Measurements from ENCODE around the gene RIPK3.

The RIPK3 gene

DNA sequence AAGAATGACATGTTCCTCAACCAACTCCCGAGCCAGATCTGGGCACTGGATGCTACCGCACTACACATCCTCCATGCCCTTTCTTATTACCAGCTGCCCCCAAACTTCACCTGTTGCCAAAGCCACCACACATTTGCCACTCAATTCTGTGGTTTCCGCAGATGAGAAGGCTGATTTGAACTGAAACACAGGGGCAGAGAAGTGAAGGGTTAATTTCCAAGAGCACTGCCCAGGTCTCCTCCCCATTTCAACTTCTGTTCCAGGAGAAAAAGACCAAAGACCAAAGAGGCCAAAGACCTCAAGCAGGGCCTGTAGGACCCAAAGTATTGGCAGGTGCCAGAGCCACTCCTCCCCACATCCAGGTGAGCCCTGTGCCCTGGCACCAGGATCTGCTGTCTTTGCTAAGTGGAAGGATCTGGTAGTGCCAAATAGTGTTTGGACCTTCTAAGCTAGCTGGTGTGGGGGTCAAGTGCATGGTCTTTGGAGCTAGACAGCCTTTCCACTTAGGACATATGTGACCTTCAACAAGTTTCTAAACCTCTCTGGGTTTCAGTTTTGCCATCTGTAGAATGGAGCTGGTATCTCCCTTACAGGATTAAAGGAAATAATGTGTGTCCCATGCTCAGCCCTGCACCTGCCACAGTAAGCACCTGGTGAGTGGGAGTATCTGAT is 48.2 kb downstream of the RIPK3 start:
- H3K9me3 Mint-ChIP-seq = no peaks in the 10 kb centered on the region
- peaks cover 20% of the 10 kb centered on the region for H3K36me3 Mint-ChIP-seq
- H3K4me3 Mint-ChIP-seq = no peak overlapping the region
- no peak overlapping the region for H3K27ac Mint-ChIP-seq
- no peaks in the 10 kb centered on the region for H3K27me3 Mint-ChIP-seq
- peaks cover 21% of the 10 kb centered on the region for H3K4me1 Mint-ChIP-seq

GRCh38 chr14:24290746-24291145 is 49.0 kb downstream of the RIPK3 start:
- Mint-ChIP-seq H3K27ac (peak overlapping the region; percentile 38), H3K27me3 (no peaks in the 10 kb centered on the region), H3K4me3 (no peak overlapping the region), H3K4me1 (peaks cover 13% of the 10 kb centered on the region), H3K36me3 (peaks cover 16% of the 10 kb centered on the region), H3K9me3 (no peaks in the 10 kb centered on the region)

- no peak overlapping the region for H3K27ac Mint-ChIP-seq
- H3K4me1 Mint-ChIP-seq = peaks cover 13% of the 10 kb centered on the region
- no peaks in the 10 kb centered on the region for H3K27me3 Mint-ChIP-seq
- H3K9me3 Mint-ChIP-seq = no peaks in the 10 kb centered on the region
- no peak overlapping the region for H3K4me3 Mint-ChIP-seq
- peaks cover 16% of the 10 kb centered on the region for H3K36me3 Mint-ChIP-seq
These were observed 50.0 kb downstream of the RIPK3 start for GRCh38 chr14:24289649-24290280.

GRCh38 chr14:24286996-24287395 is 52.8 kb downstream of the RIPK3 start:
- peaks cover 13% of the 10 kb centered on the region for H3K4me1 Mint-ChIP-seq
- H3K36me3 Mint-ChIP-seq = peaks cover 13% of the 10 kb centered on the region
- H3K27ac Mint-ChIP-seq = no peak overlapping the region
- H3K4me3 Mint-ChIP-seq = no peak overlapping the region
- H3K9me3 Mint-ChIP-seq = no peaks in the 10 kb centered on the region
- H3K27me3 Mint-ChIP-seq = no peaks in the 10 kb centered on the region
